Natural killer cell (primary cell): ENCODE data around the gene THAP7. TPM values are rescaled to one million over a fixed set of nuclear protein-coding genes. Genes with fewer than 3 reads are reported as not detected.
A peak's percentile ranks its signal among the peaks of the same experiment; 100 is the strongest.
"Not testable (repeated sequence)": the region's sequence is repeated elsewhere in the genome, so short reads cannot be mapped to it uniquely, and the experiment has no call there.

ENCODE experiments used
- ATAC-seq, 3 donors: fragments of 150-1000 bp in 2 of 3; fragments of 200-7000 bp in 1 of 3; cut with Tn5 transposase; 1 replicate in 1 of 3; 2 replicates in 2 of 3; pipeline ENCODE4 v1.10.0; 2021; ENCODE audit warnings: mild to moderate bottlenecking in 2 of 3, moderate library complexity in 2 of 3
- DNase-seq, 2 donors: peaks; one replicate each; pipeline versions ENCODE4 v3.0.0 to v3.0.0-alpha.2; 2013 to 2021; ENCODE audit warnings: mixed read lengths in 1 of 2
- H3K27ac ChIP-seq: one replicate; pipeline ENCODE4 v1.5.1; 2013; ENCODE audit warnings: mild to moderate bottlenecking, low read length
- H3K27me3 ChIP-seq: one replicate; pipeline ENCODE4 v1.6.1; 2013; ENCODE audit warnings: low read length; ENCODE audit not compliant: control insufficient read depth, insufficient read depth
- H3K36me3 ChIP-seq: one replicate; pipeline ENCODE4 v1.6.1; 2013; ENCODE audit warnings: low read length; ENCODE audit not compliant: control insufficient read depth, insufficient read depth
- H3K4me1 ChIP-seq: one replicate; pipeline ENCODE4 v1.6.1; 2013; ENCODE audit warnings: low read length; ENCODE audit not compliant: control insufficient read depth, insufficient read depth
- H3K4me3 ChIP-seq: one replicate; pipeline ENCODE4 v1.5.1; 2013; ENCODE audit warnings: low read length
- H3K9me3 ChIP-seq: one replicate; pipeline ENCODE4 v1.6.1; 2013; ENCODE audit warnings: low read length; ENCODE audit not compliant: control insufficient read depth, insufficient read depth
- H3K27ac Mint-ChIP-seq, 2 donors: one replicate each; pipeline ENCODE4 v1.8.0; 2022; ENCODE audit warnings: mild to moderate bottlenecking in 2 of 2, mixed read lengths in 2 of 2, moderate library complexity in 1 of 2
- H3K27me3 Mint-ChIP-seq, 2 donors: one replicate each; pipeline ENCODE4 v1.8.0; 2022; ENCODE audit warnings: low read depth in 2 of 2, mixed read lengths in 2 of 2
- H3K36me3 Mint-ChIP-seq: one replicate; pipeline ENCODE4 v1.8.0; 2022; ENCODE audit warnings: mixed read lengths
- H3K4me1 Mint-ChIP-seq, 2 donors: one replicate each; pipeline ENCODE4 v1.8.0; 2022; ENCODE audit warnings: mixed read lengths in 2 of 2
- H3K4me3 Mint-ChIP-seq: one replicate; pipeline ENCODE4 v1.8.0; 2022; ENCODE audit warnings: mild to moderate bottlenecking, moderate library complexity, mixed read lengths
- H3K9me3 Mint-ChIP-seq, 2 donors: one replicate each; pipeline ENCODE4 v1.8.0; 2022; ENCODE audit warnings: mixed read lengths in 2 of 2
- WGBS: methylation state at CpG from one replicate; pipeline ENCODE4 v1.1.7; 2013; ENCODE audit warnings: missing lambda C conversion rate; ENCODE audit not compliant: insufficient coverage; 5-methylcytosine and 5-hydroxymethylcytosine counted together
- intact Hi-C: fragments of 100-400 bp; cut with micrococcal nuclease; formaldehyde crosslinking; loops from one replicate; pipeline ENCODE4 v1.14.2; 2022
- total RNA-seq, 4 donors: library from RNA; stranded (reverse); fragments of 120-200 nt in 1 of 4; gene quantifications; one replicate each; pipeline versions ENCODE4 v1.2.3 to v1.2.4, GENCODE V29; 2013 to 2022
- TF ChIP-seq, protein P1 (sequence below): fragments of 200-600 bp; IDR thresholded peaks from one replicate; pipeline ENCODE4 v1.8.0; 2022; ENCODE audit warnings: antibody characterized with exemption

The THAP7 gene
- total RNA-seq, result 10 to 100 TPM; 24.1 to 40.0 (median 26.8) TPM
- total RNA-seq (2013), result 29.2 TPM

- H3K4me1 ChIP-seq, result peaks cover 35% of the 10 kb centered on the region
- H3K36me3 Mint-ChIP-seq, result no peaks in the 10 kb centered on the region
- WGBS, result under 1% methylated on average over 83 of the region's 83 CpGs
Observed at GRCh38 chr22:21001601-21002325, at the start of gene THAP7. Gene THAP7 (minus strand): TSS chr22:21002118. CDS start chr22:21001911, 207 bp downstream.

GRCh38 chr22:21051145-21051830, 49.4 kb upstream of the THAP7 start:
- no peaks in the 10 kb centered on the region for H3K9me3 ChIP-seq
- Mint-ChIP-seq H3K27ac (no peak overlapping the region), H3K27me3 (peaks cover 0 to 8% of the 10 kb centered on the region in 2 donors), H3K4me3 (no peak overlapping the region), H3K4me1 (peaks cover 0 to 9% of the 10 kb centered on the region in 2 donors), H3K36me3 (no peaks in the 10 kb centered on the region), H3K9me3 (no peaks in the 10 kb centered on the region)
- no peak overlapping the region for H3K4me3 ChIP-seq
- TF ChIP-seq, protein P1, sequence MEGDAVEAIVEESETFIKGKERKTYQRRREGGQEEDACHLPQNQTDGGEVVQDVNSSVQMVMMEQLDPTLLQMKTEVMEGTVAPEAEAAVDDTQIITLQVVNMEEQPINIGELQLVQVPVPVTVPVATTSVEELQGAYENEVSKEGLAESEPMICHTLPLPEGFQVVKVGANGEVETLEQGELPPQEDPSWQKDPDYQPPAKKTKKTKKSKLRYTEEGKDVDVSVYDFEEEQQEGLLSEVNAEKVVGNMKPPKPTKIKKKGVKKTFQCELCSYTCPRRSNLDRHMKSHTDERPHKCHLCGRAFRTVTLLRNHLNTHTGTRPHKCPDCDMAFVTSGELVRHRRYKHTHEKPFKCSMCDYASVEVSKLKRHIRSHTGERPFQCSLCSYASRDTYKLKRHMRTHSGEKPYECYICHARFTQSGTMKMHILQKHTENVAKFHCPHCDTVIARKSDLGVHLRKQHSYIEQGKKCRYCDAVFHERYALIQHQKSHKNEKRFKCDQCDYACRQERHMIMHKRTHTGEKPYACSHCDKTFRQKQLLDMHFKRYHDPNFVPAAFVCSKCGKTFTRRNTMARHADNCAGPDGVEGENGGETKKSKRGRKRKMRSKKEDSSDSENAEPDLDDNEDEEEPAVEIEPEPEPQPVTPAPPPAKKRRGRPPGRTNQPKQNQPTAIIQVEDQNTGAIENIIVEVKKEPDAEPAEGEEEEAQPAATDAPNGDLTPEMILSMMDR, result no peak
- ATAC-seq (no peak), DNase-seq (no peak)
- H3K27me3 ChIP-seq, result no peaks in the 10 kb centered on the region
- H3K36me3 ChIP-seq, result no peaks in the 10 kb centered on the region
- WGBS, result 84% methylated on average over 9 of the region's 9 CpGs
- intact Hi-C loops, result no loop called here
- no peak overlapping the region for H3K27ac ChIP-seq
- peaks cover 9% of the 10 kb centered on the region for H3K4me1 ChIP-seq

More at GRCh38 chr22:21001601-21002325, at the start of gene THAP7:
- peak; percentile 96 to 99 for DNase-seq
- Histone ChIP-seq H3K36me3 (peaks cover 17% of the 10 kb centered on the region), H3K9me3 (no peaks in the 10 kb centered on the region), H3K27me3 (no peaks in the 10 kb centered on the region), H3K27ac (peak within 1 kb of the TSS; percentile 94), H3K4me3 (peak within 1 kb of the TSS; percentile 87)
- peak; percentile 88 to 96 (median 90) for ATAC-seq
- no peaks in the 10 kb centered on the region for H3K9me3 Mint-ChIP-seq
- peaks cover 26 to 33% of the 10 kb centered on the region in 2 donors for H3K4me1 Mint-ChIP-seq
- TF ChIP-seq, protein P1, result no peak
- peak within 1 kb of the TSS; percentile 93 for H3K4me3 Mint-ChIP-seq
- intact Hi-C loops, result loop anchor here (1.0 kb wide), 2 partner anchors 13 to 19 kb away; partner anchors contain the start of gene LZTR1
- H3K27me3 Mint-ChIP-seq, result no peaks in the 10 kb centered on the region
- peak within 1 kb of the TSS; percentile 98 to 99 for H3K27ac Mint-ChIP-seq

DNA sequence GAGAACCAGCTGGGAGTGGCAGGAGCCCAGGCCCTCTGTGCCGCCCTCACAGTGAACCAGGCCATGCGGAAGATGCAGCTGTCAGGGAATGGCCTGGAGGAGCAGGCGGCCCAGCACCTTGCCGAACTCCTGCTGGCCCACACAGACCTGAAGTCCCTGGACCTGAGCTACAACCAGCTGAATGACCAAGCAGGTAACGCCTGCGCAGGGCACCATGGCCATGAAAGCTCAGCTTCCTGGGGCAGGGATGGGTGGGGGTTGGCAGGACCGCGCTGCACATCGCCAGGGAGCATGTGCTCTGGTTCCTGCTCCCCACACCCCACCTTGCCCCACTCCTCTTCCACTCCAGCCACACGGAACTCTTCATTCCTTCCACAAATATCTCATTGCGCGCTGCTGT, 47.0 kb upstream of the THAP7 start:
- H3K4me3 Mint-ChIP-seq, H3K27me3 ChIP-seq, H3K27ac ChIP-seq, H3K27me3 Mint-ChIP-seq, intact Hi-C loops, DNase-seq, H3K36me3 Mint-ChIP-seq, H3K4me3 ChIP-seq, ATAC-seq, H3K9me3 ChIP-seq, H3K9me3 Mint-ChIP-seq, H3K36me3 ChIP-seq: not testable (repeated sequence)
- H3K4me1 Mint-ChIP-seq, result peaks cover 11 to 20% of the 10 kb centered on the region in 2 donors
- H3K4me1 ChIP-seq, result peaks cover 21% of the 10 kb centered on the region
- no CpG with 5 or more reads among the region's 12 CpGs for WGBS
- H3K27ac Mint-ChIP-seq, result peak overlapping the region in 1 of 2 donors; percentile 11

DNA sequence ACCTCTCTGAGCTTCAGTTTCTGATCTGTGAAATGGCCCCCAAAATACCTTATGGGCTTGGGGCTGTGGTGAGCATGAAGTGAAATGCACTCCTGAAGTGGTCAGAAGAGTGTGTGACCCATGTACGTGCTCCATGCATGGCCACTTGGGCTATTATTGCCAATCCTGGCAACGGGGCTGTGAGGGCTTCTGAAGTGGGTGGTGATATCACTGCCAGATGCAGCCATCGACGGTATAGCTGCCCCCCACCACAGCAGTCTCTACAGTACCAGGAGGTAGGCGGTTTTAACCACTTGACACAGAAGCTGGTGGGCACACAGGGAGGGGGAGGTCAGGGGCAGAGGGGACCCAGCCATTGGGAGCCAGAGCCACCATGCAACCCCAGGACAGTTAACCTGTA, 46.5 kb upstream of the THAP7 start:
- H3K4me3 ChIP-seq, H3K27me3 ChIP-seq, intact Hi-C loops, H3K27ac ChIP-seq, H3K9me3 Mint-ChIP-seq, H3K9me3 ChIP-seq, H3K4me3 Mint-ChIP-seq, H3K36me3 ChIP-seq, DNase-seq, H3K36me3 Mint-ChIP-seq, ATAC-seq: not testable (repeated sequence)
- Mint-ChIP-seq H3K27me3 (peaks cover 7 to 11% of the 10 kb centered on the region in 2 donors), H3K27ac (peak overlapping the region in 1 of 2 donors; percentile 71), H3K4me1 (peaks cover 14 to 25% of the 10 kb centered on the region in 2 donors)
- peaks cover 25% of the 10 kb centered on the region for H3K4me1 ChIP-seq
- WGBS, result 75% methylated on average over 5 of the region's 5 CpGs
